HG02798 (cell line): Measurements from ENCODE around the gene KCNQ5.
A peak's percentile ranks its signal among the peaks of the same experiment; 100 is the strongest.

Source experiments
- ATAC-seq: cut with Tn5 transposase; IDR thresholded peaks from one replicate; pipeline ENCODE4 v1.9.1; 2021; ENCODE audit warnings: mild to moderate bottlenecking; ENCODE audit not compliant: unreplicated experiment, poor library complexity

Gene KCNQ5

DNA sequence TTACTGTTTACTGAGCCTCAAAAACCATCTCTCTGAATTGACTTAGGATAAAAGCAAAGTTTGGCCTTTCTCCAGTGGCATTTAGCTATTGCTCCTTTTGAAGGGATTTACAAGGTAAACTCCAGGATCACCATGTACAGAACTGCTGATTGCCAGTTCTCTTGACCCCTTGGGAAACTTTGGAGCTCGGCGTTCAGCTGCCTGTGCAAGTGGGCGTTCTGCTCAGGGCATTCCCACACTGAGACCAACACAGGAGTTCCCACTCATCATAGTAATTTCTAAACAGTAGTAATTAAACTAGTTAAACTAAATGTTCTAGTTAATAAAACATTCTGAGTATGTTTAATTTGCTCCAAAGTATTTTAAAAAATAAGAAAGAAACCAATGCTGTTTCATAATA is 14.9 kb downstream of the KCNQ5 start:
- peak; percentile 11 for ATAC-seq

DNA sequence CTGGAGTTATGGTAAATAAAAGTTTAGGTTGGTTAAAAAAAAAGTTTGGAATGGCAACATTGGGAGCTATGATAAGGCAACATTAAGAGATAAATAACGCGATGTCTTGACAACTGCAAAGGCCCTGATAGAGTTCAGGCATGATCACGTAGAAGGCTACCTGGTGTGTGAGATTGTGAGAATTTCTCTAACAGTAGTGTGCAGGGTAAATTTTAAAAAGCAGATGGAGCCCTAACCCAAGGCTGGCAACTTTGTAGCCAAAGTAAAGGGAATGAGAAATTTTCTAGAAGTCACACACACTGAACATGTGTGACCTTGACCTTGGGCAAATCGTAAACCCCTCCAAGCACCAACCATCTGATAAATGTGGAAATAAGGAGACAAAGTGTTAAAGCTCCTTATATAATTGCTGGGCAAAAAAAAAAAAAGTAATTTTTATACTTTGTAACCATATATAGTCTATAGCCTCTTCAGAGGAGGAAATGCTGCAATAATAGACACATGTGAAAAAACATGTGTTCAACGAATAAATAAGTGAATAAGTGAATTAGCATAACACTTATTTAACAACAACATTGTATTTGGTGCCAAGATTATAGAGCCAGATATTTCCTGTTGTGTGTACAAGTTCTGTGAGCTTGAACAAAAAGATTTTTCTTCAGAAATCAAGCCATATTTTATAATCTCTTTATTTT is 18.2 kb downstream of the KCNQ5 start:
- ATAC-seq, result no peak

DNA sequence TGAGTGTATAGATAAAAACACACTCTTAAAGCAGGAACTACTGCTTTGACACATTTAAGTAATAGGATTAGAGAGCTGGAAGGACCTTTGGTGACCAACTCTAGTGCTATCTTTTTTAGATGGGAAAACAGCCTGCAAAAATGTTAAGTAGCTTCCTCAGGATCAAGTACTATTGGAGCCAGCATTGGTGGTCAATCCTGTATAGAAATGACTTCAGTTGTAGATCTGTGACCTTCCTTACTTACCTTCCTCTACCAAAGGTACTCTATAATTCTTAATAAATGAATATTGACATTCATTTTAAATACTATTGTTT is 18.7 kb downstream of the KCNQ5 start:
- ATAC-seq, result no peak

DNA sequence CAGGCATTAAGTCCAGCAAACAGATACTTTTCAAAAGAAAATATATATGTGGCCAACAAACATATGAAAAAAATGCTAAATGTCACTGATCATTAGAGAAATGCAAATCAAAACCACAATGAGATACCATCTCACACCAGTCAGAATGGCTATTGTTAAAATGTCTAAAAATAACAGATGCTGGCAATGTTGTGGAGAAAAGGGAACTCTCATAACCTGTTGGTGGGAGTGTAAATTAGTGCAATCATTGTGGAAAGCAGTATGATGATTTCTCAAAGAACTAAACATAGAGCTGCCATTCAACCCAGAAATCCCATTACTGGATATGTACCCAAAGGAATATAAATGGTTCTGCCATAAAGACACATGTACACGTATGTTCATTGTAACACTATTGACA is 20.6 kb downstream of the KCNQ5 start:
- ATAC-seq, result peak; percentile 49

DNA sequence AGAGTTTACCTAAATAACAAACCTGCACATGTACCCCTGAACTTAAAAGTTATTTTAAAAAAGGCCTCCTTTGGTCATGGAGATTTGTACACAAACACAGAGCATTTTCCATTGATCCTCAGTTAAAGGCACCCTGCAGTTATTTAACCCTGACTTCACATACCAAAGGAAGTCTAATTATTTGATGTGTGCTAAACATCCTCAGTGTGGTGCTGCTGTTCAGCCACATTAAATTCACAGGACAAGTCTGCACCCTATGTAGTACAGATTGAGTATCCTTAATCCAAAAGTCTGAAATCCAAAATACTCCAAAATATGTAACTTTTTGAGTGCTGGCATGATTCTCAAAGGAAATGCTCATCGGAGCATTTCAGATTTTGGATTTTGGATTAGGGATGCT is 21.4 kb downstream of the KCNQ5 start:
- ATAC-seq, result no peak

DNA sequence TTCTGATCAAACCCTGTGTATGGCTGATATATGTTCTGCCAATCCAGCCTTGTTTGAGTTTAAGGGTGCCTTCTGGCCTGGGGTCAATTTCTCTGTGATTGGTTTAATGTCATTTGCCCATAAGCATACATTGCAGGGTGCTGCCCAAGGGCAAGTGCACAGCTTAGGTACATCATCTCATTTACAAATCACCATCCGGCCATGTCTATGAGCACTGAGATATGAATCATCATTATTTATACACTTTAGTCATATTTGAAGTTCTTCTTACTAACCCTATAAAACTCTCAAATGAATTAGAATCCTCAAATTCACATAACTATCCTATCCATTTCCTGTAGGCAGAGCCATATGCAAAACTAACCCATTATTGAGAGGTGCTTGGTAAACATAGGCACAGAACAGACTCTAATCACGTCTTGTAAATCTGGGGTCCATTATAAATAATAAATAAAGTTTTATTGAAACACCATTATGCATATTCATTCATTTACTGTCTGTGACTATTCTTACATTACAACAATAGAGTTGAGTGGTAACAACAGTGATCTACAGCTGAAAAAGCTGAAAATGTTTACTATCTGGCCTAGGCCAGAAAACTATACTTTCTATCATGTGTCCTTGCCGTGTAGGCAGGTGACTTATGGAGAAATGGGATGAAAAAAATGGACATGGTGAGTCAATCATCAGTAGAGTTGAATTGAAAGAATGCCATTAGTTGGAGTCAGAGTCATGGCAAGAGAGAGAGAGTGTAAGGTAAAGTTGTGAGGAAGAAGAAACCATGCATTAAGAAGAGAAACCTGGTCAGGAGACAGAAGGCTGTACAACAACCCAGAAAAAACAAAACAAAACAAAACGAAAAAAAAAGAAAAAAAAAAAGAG is 25.0 kb downstream of the KCNQ5 start:
- no peak for ATAC-seq

DNA sequence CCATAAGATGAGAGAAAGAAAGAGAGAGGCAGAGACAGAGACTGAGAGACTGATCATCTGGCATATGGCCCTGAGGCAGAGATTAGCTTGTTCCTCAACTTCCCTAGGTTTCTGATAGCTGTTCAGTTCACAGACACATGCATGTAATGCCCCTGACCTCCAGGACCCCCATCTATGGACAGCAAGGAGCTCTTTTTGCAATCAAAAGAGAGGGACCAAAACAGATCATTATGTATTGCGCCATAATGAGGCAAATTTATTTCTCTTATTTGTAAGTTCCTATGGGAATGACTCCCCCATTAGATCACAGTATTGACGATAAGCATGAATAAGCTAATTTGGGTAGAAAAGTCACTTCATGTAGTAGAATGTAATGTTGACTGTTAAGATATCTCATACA is 25.6 kb downstream of the KCNQ5 start:
- ATAC-seq, result no peak

DNA sequence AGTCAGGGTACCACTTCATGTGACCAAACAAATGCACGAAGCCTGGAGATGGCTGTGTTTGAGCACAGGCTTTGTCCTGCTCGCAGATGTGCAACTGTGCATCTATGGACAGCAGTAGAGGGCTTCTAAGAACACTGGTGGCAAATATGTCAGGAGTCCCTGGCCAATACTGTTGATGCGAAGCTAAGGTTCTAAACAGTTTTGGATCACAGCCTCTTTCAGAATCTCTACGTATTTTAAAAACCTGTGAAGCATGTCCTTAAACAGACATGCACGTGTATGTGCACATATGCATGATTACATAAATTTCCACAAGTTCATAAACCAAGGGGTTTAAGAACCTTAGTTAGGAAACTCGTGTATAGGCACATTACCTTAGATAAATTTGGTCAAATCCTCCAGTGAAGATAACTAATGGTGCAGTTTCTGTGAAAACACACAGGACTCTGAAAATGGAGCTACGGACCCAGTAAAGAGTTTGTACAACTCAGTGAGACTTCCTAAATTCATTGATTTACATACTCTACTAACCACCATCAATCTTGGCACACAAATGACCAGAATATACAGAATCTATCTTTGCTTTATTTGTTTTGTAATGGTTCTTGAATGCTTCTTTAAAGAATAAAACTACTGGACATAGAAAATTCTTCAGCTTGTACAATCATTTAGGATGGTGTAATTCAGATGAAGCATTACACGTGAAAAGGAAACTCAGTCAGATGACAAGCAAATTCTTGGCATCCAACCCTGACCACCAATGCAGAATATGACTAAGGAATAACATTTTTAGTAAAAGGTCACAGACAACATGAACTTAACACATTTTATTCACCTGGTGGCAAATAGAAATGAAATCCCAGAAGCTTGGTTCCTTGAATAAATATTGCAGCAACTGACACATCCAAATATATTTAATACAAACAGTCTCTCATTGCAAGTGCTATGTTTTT is 27.4 kb downstream of the KCNQ5 start:
- ATAC-seq, result peak; percentile 53

DNA sequence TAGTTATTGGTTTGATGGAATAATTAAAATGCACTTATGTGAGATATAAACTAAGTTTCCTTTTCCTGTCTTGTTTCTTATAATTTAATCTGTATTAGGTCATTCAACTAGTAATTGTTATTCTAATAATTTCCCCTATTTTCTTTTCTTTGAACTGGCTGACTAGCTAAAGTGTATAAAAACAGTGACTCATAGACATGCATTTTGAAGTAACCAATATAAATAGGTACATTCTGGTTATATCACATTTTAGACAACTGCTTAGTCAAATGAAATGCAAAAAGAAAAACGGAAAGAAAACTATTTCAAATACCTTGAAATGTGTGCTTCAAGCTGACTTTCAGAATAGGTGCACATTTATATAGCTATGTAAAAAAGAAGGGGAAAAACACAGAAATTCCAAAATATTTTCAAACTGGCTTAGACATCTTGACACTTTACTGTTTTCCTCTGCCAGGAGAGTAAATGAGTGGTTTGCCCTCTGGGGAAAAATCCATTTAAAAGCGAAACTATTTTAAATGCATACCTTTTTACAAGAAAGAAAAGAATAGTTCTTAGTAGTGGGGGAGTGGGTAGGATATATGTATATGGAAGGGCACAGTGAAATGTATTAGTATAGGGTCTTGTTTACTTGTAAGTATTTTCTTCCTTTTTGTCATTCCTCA is 28.3 kb downstream of the KCNQ5 start:
- no peak for ATAC-seq

DNA sequence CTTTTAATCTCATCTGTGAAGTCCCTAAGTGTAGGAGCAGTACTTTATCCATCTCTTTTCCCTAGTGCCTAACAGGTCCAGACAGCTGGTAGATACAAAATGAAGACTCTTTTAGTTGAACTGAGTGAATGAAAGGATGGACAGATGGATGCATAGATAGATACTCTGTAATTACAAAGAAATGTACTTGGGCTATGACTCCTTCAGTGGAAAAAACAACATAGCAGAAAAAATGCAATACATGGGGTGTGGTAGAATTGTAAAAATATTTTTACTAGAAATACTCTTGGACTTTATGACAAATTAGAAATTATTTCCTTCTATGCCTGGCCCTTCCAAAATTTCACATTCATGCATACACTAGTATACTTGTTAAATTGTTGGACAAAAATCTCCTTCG is 29.3 kb downstream of the KCNQ5 start:
- ATAC-seq, result no peak

DNA sequence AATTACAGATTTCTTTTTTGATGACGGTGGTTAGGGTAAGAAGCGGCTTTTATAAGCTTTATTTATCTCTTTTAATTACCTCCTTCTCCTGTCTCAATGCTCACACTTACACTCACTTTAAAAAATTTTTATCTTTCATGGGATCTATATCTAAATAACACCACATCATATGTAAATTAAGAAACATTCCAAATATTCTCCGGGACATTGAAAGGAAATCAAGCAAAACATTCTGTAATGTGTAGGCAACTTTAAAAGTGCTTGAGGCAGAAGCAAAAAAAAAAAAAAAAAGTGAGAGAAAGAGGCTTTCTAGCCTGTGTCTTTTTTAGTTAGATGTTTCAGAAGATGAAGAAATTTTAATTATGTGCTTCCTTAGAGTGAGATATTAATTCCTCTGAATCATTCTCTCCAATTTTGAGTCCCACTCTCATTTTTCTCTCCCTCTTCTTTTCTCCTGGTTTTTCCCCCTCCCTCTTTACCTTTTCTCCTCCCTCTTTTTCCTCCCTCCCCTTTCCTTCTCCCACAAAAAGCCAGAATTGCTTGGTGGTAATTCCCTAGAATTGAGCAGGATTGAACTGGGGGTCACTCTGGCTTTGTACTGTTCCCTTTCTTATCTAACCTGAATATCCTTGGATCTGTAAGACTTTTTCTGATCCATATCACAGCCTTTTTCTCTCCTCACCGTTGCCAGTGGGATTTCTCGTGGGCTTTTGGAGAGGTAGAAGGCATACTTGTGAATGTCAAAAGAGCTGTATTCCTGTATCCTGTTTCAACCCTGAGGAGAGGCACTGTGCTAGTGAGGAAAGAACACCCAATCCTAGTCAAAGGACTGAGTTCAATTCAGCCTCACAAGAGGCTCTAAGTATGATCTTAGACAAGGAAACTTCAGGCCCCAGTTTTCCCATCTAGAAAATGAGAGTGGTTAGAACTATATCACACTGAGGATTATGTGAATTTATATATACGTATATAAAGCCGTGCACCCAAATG is 30.4 kb downstream of the KCNQ5 start:
- ATAC-seq, result no peak

DNA sequence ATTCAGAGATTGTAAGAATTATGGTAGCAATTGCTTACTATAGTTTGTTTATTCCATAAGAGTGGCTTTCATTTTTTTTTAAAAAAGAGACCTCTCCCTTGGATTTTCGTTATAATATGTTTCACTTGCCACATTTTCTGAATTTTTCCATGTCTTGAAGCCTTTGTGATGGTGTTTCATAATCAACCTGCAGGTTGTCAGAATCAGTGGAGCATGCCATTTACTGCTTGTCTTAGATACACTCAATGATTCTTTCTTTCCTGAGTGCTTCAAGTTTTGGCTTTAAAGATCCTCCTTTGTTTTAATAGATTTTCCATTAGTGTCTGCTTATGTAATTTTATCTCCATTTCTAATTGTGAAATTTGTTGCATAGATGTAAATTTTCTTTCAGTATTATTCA is 31.2 kb downstream of the KCNQ5 start:
- no peak for ATAC-seq

DNA sequence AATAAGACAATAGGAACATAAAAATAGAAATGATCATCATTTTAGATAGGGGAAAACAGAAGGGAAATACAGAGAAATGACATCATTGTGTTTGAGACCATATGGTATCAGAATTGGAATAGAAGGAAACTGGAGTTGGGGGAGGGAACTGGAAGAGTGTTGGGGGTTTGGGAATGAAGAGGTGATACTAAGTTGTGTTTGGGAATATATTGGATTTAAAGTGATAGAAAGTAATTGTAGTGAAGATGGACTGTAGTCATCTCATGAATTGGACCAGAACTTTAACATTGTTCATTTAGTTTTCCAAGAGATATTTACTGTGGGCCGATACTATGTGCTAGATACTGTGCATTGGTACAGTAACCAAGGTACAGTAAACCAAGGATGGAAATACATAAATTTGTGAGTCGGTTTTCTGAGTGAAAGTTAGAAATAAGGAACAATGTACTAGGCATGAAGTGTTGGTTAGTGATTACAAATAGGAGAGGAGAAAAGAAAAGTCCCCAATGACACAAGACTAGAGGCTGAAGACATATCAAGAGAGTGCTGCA is 32.3 kb downstream of the KCNQ5 start:
- ATAC-seq, result peak; percentile 70

DNA sequence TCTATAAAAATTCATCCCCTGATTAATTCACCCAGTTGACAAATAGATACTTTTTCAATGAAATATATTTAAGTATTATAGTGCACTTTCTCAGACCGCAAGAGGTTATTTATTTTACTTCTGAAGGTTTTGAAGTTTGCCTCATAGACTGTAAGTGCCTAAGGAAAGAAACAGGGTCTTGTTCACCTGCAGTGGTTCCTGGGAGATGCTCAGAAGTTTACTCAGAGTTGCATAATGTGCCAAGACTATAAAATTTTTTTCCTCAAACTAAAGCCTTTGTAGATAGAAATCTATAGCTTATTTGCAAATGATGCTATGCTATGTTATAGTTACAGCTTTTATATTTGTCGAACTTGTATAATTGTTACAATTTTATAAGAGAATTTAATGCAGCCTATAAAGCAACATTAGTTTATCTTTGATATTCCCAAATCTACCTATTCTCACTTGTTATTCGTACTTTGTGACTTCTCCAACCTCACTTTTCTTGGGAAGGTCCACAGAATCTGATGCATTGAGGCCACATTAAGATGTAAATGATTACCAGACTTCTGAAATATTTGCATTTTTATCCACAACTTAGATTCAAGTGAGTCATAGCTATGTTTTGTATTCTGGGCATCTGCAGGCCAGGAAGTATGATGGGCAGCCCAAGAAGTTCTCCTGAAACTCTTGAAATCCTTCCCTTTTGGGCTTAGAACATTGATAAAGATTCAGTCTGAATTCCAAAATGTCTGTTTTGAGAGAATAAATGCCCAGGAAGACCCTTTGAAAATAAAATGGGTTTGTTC is 35.7 kb downstream of the KCNQ5 start:
- no peak for ATAC-seq

DNA sequence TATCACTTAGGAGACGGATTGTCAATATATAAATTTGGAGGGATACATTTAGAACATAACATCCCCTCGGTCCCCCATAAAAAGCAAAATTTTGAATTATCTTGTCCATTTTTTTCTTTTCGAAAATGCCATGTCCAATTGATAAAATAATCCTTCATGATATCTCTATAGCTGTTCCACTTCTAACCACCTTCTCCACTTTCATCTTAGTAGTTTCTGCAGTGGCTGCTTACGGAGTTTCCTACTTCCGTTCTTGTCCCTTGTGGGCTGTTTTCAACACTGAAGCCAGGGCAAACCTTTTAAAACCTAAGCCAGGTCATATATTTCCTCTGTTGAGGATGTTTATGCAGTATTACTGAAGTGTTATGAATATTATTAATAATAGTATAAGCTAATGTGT is 37.9 kb downstream of the KCNQ5 start:
- ATAC-seq, result no peak

DNA sequence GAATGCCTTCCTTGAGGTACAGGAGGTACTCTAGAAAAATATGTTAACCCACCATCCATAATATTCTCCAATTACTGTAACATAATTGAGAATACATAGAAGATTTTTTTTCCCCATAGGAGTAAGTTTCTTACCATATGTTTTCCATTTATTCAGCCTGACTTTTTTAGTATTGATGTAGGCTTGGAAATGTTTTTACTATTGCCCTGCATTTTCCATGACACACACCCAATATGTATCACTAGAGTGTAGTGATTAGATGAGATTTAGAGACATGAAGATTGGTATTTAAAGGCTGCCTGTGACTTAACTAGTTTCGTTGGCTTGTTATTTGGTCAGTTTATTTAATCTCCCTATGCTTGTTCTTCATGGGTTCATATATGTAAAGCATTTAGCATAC is 39.5 kb downstream of the KCNQ5 start:
- no peak for ATAC-seq

DNA sequence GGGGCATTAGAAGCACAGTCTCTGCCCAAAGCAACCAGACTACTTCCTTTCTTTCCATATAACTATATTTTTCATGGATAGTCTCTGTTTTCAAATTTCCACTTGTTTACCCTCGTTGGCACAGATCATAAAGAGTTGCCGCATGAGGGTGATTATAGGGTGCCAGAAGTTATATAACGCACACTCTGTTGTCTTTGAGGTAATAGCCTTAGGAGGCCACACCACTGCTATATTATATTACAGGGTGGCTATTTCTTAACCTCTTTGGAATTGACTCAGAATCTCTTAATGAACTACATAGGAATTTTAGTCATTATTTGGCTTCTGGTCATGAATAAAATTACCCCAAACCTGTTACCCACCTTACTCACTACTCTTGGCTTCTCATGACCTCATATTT is 43.7 kb downstream of the KCNQ5 start:
- no peak for ATAC-seq

DNA sequence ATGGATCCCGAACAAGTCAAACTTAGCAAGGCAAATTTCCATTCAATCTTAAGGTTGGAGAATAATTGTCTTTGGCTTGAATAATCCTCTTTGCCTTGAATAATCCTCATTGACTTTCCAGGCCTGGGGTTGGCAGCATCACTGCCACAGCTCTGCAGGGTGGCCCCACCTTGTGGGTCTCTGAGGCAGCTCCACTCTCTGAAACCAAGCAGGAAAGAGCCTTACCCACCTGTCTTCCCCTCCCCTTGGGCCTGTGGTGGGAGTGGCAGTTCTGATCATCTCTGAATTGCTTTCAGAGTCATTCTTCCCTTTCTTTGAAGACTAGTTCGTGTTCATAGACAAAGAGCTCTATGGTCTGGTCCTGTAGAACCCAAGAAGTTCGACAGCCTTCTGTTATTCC is 47.5 kb downstream of the KCNQ5 start:
- no peak for ATAC-seq
